Nephron progenitor cell (in vitro differentiated cells): ENCODE data around the gene ITCH.
"Not testable (repeated sequence)": the region's sequence is repeated elsewhere in the genome, so short reads cannot be mapped to it uniquely, and the experiment has no call there.

Source experiments
- DNase-seq: peaks from one replicate; pipeline ENCODE4 v3.0.0; 2021
- H3K27ac Mint-ChIP-seq: 2 replicates; pipeline ENCODE4 v1.8.0; 2021; ENCODE audit warnings: mild to moderate bottlenecking, moderate library complexity, mixed read lengths
- H3K27me3 Mint-ChIP-seq: 2 replicates; pipeline ENCODE4 v1.8.0; 2021; ENCODE audit warnings: mild to moderate bottlenecking, low read depth, mixed read lengths; ENCODE audit not compliant: poor library complexity
- H3K36me3 Mint-ChIP-seq: 2 replicates; pipeline ENCODE4 v1.8.0; 2021; ENCODE audit warnings: low read depth, mixed read lengths
- H3K4me1 Mint-ChIP-seq: 2 replicates; pipeline ENCODE4 v1.8.0; 2021; ENCODE audit warnings: mixed read lengths
- H3K4me3 Mint-ChIP-seq: 2 replicates; pipeline ENCODE4 v1.8.0; 2021; ENCODE audit warnings: mild to moderate bottlenecking, moderate library complexity, mixed read lengths
- H3K9me3 Mint-ChIP-seq: 2 replicates; pipeline ENCODE4 v1.8.0; 2021; ENCODE audit warnings: mild to moderate bottlenecking, moderate library complexity, mixed read lengths
- TF ChIP-seq, protein P1 (sequence below): fragments of 200-600 bp; sonication (generic); IDR thresholded peaks from 2 replicates; pipeline ENCODE4 v1.5.0; 2021; ENCODE audit warnings: antibody characterized with exemption

The ITCH gene

DNA sequence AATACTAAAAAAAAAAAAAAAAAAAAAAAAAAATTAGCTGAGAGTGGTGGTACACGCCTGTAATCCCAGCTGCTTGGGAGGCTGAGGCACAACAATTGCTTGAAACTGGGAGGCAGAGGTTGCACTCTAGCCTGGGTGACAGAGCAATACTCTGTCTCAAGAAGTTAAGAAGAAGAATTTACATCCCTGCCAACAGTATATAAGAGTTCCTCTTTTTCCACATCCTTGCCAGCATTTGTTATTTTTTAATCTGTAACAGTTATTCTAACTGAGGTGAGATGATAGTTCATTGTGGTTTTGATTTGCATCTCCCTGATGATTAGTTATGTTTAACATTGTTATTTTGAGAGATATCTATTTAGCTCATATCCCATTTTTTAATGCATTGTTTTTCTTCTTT is 132.8 kb downstream of the ITCH start:
- H3K27me3 Mint-ChIP-seq: peaks cover 9% of the 10 kb centered on the region
- H3K4me3 Mint-ChIP-seq: no peak overlapping the region
- no peak for DNase-seq
- H3K27ac Mint-ChIP-seq: no peak overlapping the region
- peaks cover 89% of the 10 kb centered on the region for H3K36me3 Mint-ChIP-seq
- no peaks in the 10 kb centered on the region for H3K4me1 Mint-ChIP-seq
- TF ChIP-seq, protein P1, sequence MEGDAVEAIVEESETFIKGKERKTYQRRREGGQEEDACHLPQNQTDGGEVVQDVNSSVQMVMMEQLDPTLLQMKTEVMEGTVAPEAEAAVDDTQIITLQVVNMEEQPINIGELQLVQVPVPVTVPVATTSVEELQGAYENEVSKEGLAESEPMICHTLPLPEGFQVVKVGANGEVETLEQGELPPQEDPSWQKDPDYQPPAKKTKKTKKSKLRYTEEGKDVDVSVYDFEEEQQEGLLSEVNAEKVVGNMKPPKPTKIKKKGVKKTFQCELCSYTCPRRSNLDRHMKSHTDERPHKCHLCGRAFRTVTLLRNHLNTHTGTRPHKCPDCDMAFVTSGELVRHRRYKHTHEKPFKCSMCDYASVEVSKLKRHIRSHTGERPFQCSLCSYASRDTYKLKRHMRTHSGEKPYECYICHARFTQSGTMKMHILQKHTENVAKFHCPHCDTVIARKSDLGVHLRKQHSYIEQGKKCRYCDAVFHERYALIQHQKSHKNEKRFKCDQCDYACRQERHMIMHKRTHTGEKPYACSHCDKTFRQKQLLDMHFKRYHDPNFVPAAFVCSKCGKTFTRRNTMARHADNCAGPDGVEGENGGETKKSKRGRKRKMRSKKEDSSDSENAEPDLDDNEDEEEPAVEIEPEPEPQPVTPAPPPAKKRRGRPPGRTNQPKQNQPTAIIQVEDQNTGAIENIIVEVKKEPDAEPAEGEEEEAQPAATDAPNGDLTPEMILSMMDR: no peak
- H3K9me3 Mint-ChIP-seq: peaks cover 54% of the 10 kb centered on the region

DNA sequence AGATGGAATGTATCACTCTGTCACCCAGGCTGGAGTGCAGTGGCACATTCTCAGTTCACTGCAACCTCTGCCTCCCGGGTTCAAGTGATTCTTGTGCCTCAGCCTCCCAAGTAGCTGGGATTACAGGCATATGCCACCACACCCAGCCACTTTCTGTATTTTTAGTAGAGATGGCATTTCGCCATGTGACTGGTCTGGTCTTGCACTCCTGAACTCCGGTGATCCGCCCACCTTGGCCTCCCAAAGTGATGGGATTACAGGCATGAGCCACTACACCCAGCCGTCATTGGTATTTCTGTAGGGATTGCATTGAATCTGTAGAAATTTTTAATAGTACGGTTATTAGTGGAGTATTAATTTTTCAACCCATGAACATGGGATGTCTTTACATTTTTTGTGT is 134.5 kb downstream of the ITCH start:
- Mint-ChIP-seq H3K36me3 (peaks cover 94% of the 10 kb centered on the region), H3K9me3 (peaks cover 56% of the 10 kb centered on the region)
- not testable (repeated sequence) for H3K27ac Mint-ChIP-seq, H3K27me3 Mint-ChIP-seq, H3K4me3 Mint-ChIP-seq, H3K4me1 Mint-ChIP-seq, DNase-seq

DNA sequence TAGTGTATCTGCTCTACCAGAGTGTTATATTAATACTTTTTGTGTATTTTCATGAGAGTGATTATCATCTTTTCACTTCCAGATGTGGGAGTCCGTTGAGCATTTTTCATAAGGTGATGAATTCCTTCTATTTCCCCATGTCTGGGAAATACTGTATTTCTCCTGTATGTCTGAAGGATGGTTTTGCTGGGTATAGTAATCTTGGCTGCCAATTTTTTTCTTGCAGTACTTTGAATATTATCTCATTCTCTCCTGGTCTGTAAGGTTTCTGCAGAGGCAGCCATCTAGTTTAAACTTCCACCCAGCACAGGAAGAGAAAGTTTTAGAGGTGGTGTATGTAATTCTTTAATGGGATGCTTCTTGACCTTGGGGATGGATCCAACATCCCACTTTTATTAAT is 137.8 kb downstream of the ITCH start:
- TF ChIP-seq, protein P1: no peak
- Mint-ChIP-seq H3K4me1 (no peaks in the 10 kb centered on the region), H3K36me3 (peaks cover 81% of the 10 kb centered on the region), H3K4me3 (no peak overlapping the region), H3K27me3 (peaks cover 5% of the 10 kb centered on the region), H3K27ac (no peak overlapping the region), H3K9me3 (peaks cover 51% of the 10 kb centered on the region)
- DNase-seq: no peak

DNA sequence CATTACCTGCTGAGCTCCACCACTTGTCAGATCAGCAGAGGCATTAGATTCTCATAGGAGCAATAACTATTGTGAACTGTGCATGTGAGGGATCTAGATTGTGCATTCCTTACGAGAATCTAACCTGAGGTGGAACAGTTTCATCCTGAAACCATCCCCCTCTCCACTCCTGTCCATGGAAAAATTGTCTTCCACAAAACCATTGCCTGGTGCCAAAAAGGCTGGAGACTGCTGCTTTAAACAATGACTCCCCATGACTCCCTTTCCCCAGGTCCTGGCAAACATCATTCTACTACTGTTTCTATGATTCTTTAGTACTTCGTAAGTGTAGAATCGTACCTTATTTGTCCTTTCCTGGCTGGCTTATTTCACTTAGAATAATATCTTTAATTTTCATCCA is 143.4 kb downstream of the ITCH start:
- no peaks in the 10 kb centered on the region for H3K4me1 Mint-ChIP-seq
- DNase-seq: no peak
- TF ChIP-seq, protein P1: no peak
- peaks cover 60% of the 10 kb centered on the region for H3K36me3 Mint-ChIP-seq
- H3K27me3 Mint-ChIP-seq: no peaks in the 10 kb centered on the region
- H3K9me3 Mint-ChIP-seq: no peaks in the 10 kb centered on the region
- H3K4me3 Mint-ChIP-seq: no peak overlapping the region
- no peak overlapping the region for H3K27ac Mint-ChIP-seq

DNA sequence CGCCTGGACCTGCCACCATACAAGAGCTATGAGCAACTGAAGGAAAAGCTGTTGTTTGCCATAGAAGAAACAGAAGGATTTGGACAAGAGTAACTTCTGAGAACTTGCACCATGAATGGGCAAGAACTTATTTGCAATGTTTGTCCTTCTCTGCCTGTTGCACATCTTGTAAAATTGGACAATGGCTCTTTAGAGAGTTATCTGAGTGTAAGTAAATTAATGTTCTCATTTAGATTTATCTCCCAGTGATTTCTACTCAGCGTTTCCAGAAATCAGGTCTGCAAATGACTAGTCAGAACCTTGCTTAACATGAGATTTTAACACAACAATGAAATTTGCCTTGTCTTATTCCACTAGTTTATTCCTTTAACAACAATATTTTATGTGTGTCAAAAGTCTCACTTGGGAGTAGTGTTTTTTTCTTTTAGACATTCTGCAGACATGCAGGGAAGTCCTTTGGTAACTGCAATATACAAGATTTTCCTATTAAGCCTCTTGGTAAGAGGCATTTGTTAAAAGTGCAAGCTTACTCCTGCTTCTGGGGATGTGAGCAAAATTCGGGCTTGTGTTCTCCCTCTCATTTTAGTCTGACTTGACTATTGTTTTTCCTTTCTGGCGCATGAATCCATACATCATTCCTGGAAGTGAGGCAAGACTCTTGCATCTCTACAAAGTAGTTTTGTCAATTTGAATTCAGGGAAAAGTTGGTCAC is 144.8 kb downstream of the ITCH start:
- no peak overlapping the region for H3K4me3 Mint-ChIP-seq
- no peak overlapping the region for H3K27ac Mint-ChIP-seq
- H3K4me1 Mint-ChIP-seq: no peaks in the 10 kb centered on the region
- peaks cover 62% of the 10 kb centered on the region for H3K36me3 Mint-ChIP-seq
- DNase-seq: no peak
- no peaks in the 10 kb centered on the region for H3K27me3 Mint-ChIP-seq
- H3K9me3 Mint-ChIP-seq: no peaks in the 10 kb centered on the region
- TF ChIP-seq, protein P1: no peak

DNA sequence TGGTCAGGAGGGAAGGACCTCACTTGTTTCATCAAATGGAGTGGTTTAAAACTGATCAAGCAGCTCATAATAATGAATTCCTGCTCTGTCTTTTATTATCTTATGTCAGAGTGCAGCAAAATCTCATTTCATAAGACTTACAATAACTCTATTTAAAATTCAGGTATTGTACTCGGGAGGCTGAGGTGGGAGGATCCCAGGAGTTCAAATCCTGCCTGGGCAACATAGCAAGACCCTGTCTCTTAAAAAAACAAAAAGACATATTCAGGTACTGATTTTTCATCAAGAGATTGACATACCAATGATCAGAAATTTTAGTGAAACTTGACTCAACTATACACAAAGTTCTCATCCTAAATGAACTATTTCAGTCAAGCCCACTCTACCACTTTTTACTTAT is 147.5 kb downstream of the ITCH start:
- TF ChIP-seq, protein P1: no peak
- H3K4me1 Mint-ChIP-seq: peaks cover 18% of the 10 kb centered on the region
- H3K27me3 Mint-ChIP-seq: no peaks in the 10 kb centered on the region
- no peak overlapping the region for H3K27ac Mint-ChIP-seq
- DNase-seq: no peak
- H3K36me3 Mint-ChIP-seq: peaks cover 64% of the 10 kb centered on the region
- no peaks in the 10 kb centered on the region for H3K9me3 Mint-ChIP-seq
- no peak overlapping the region for H3K4me3 Mint-ChIP-seq
